IMR-90 (cell line): ENCODE data around the gene ATP10B. TPM values are rescaled to one million over a fixed set of nuclear protein-coding genes. Genes with fewer than 3 reads are reported as not detected.

Experiments used
- ATAC-seq: fragments of 200-7000 bp; cut with Tn5 transposase; 2 replicates; pipeline ENCODE4 v1.9.1; 2020; ENCODE audit warnings: low read depth, mild to moderate bottlenecking, moderate library complexity
- BruUV-seq: library from RNA; stranded (reverse); fragments of 400-500 nt; replicated peaks from 2 replicates; lab custom pipeline; 2021; lab: Mats Ljungman, UMichigan
- CTCF ChIA-PET: fragments of 300-600 bp; formaldehyde crosslinking; extraction: SDS; loops from one replicate; lab custom pipeline; 2021; ENCODE audit warnings: antibody characterized with exemption; lab: Yijun Ruan, JAX
- POLR2A ChIA-PET: fragments of 300-600 bp; sonication (Branson Sonifier 250); formaldehyde crosslinking; loops from one replicate; lab custom pipeline; 2022; ENCODE audit warnings: antibody characterized with exemption; ENCODE audit not compliant: unreplicated experiment; lab: Charles Lee
- DNase-seq: peaks from one replicate; pipeline ENCODE4 v3.0.0; 2013
- H2AFZ ChIP-seq: replicated peaks from 2 replicates; pipeline ENCODE3; 2013; ENCODE audit warnings: low read length, mild to moderate bottlenecking; ENCODE audit not compliant: poor library complexity
- H2AK5ac ChIP-seq: 2 replicates; pipeline ENCODE4 v1.6.1; 2013; ENCODE audit warnings: low read depth, low read length, inconsistent platforms
- H2AK9ac ChIP-seq: replicated peaks from 2 replicates; pipeline ENCODE3; 2013; ENCODE audit warnings: mild to moderate bottlenecking, low read depth, low read length, moderate library complexity; ENCODE audit not compliant: poor library complexity
- H2BK120ac ChIP-seq: 2 replicates; pipeline ENCODE4 v1.6.1; 2013; ENCODE audit warnings: low read depth, low read length, inconsistent platforms
- H2BK15ac ChIP-seq: 3 replicates; pipeline ENCODE4 v1.6.1; 2013; ENCODE audit warnings: low read depth, low read length, inconsistent platforms
- H2BK20ac ChIP-seq: 2 replicates; pipeline ENCODE4 v1.6.1; 2013; ENCODE audit warnings: low read depth, mild to moderate bottlenecking, inconsistent platforms, low read length, moderate library complexity
- H2BK5ac ChIP-seq: 2 replicates; pipeline ENCODE4 v1.6.1; 2013; ENCODE audit warnings: mild to moderate bottlenecking, low read depth, low read length, inconsistent platforms; ENCODE audit not compliant: poor library complexity, severe bottlenecking
- H3K14ac ChIP-seq: replicated peaks from 2 replicates; pipeline ENCODE4 v1.6.1; 2013; ENCODE audit warnings: low read depth, low read length, inconsistent platforms
- H3K18ac ChIP-seq: 2 replicates; pipeline ENCODE4 v1.6.1; 2013; ENCODE audit warnings: low read depth, low read length, control low read depth
- H3K23ac ChIP-seq: 2 replicates; pipeline ENCODE4 v1.6.1; 2013; ENCODE audit warnings: low read depth, low read length, inconsistent platforms
- H3K27ac ChIP-seq: 2 replicates; pipeline ENCODE4 v1.5.1; 2013; ENCODE audit warnings: mild to moderate bottlenecking, control low read depth, low read length; ENCODE audit not compliant: insufficient read depth
- H3K27me3 ChIP-seq: 2 replicates; pipeline ENCODE4 v1.6.1; 2013; ENCODE audit warnings: low read length; ENCODE audit not compliant: control insufficient read depth, insufficient read depth
- H3K36me3 ChIP-seq: 2 replicates; pipeline ENCODE4 v1.6.1; 2013; ENCODE audit warnings: low read length, mixed read lengths; ENCODE audit not compliant: control insufficient read depth, insufficient read depth
- H3K4ac ChIP-seq: 2 replicates; pipeline ENCODE4 v1.6.1; 2013; ENCODE audit warnings: low read depth, low read length, inconsistent platforms
- H3K4me1 ChIP-seq: 2 replicates; pipeline ENCODE4 v1.6.1; 2013; ENCODE audit warnings: low read length, mixed read lengths; ENCODE audit not compliant: control insufficient read depth, insufficient read depth
- H3K4me2 ChIP-seq: 2 replicates; pipeline ENCODE4 v1.6.1; 2013; ENCODE audit warnings: low read depth, mild to moderate bottlenecking, control low read depth, low read length, moderate library complexity
- H3K4me3 ChIP-seq: 2 replicates; pipeline ENCODE4 v1.5.1; 2013; ENCODE audit warnings: low read depth, mild to moderate bottlenecking, control low read depth, low read length, moderate library complexity; ENCODE audit not compliant: insufficient read depth
- H3K56ac ChIP-seq: 2 replicates; pipeline ENCODE4 v1.6.1; 2013; ENCODE audit warnings: low read length, inconsistent platforms; ENCODE audit not compliant: insufficient read depth; ENCODE audit errors: extremely low read depth
- H3K79me1 ChIP-seq, 2 experiments: 2 replicates each; pipeline ENCODE4 v1.6.1; 2013; ENCODE audit warnings: low read length in 2 of 2, inconsistent platforms in 1 of 2, low read depth in 1 of 2
- H3K9ac ChIP-seq: 2 replicates; pipeline ENCODE4 v1.6.1; 2013; ENCODE audit warnings: low read depth, low read length, control low read depth
- H3K9me1 ChIP-seq: 2 replicates; pipeline ENCODE4 v1.6.1; 2013; ENCODE audit warnings: low read length, inconsistent platforms; ENCODE audit not compliant: insufficient read depth
- H3K9me3 ChIP-seq: 2 replicates; pipeline ENCODE4 v1.6.1; 2013; ENCODE audit warnings: low read length; ENCODE audit not compliant: control insufficient read depth, insufficient read depth
- H4K20me1 ChIP-seq: 2 replicates; pipeline ENCODE4 v1.6.1; 2013; ENCODE audit warnings: low read length, inconsistent platforms; ENCODE audit not compliant: insufficient read depth
- H4K5ac ChIP-seq: 2 replicates; pipeline ENCODE4 v1.6.1; 2013; ENCODE audit warnings: mild to moderate bottlenecking, low read depth, low read length, control low read depth
- H4K8ac ChIP-seq, 2 experiments: 2 replicates each; pipeline ENCODE4 v1.6.1; 2013; ENCODE audit warnings: low read depth in 2 of 2, low read length in 2 of 2, control low read depth in 1 of 2, inconsistent platforms in 1 of 2
- H4K91ac ChIP-seq: 2 replicates; pipeline ENCODE4 v1.6.1; 2013; ENCODE audit warnings: low read depth, low read length, inconsistent platforms; ENCODE audit not compliant: insufficient read depth
- CTCF ChIP-seq: conservative IDR thresholded peaks from 2 replicates; pipeline ENCODE4 v1.5.1; 2012; ENCODE audit warnings: mild to moderate bottlenecking, low read depth, low read length, improper control_type of control experiment
- ELK1 ChIP-seq: fragments of 150-350 bp; IDR thresholded peaks from 2 replicates; pipeline ENCODE4 v1.6.1; 2016; ENCODE audit warnings: low read depth, mild to moderate bottlenecking, low read length, moderate library complexity, borderline replicate concordance
- FOS ChIP-seq: fragments of 150-350 bp; IDR thresholded peaks from 2 replicates; pipeline ENCODE4 v1.6.1; 2016; ENCODE audit warnings: low read depth, low read length
- POLR2A ChIP-seq: IDR thresholded peaks from 2 replicates; pipeline ENCODE4 v1.6.1; 2012; ENCODE audit warnings: mild to moderate bottlenecking, low read depth, low read length
- WGBS, 2 experiments: methylation state at CpG; one replicate each; pipeline versions ENCODE4 v1.1.5 to v1.1.7; 2013; ENCODE audit warnings: missing lambda C conversion rate in 2 of 2; ENCODE audit not compliant: insufficient read length in 1 of 2; ENCODE audit errors: extremely low coverage in 2 of 2; 5-methylcytosine and 5-hydroxymethylcytosine counted together
- dilution Hi-C: fragments of 300-500 bp; cut with HindIII; formaldehyde crosslinking; loops from one replicate; pipeline ENCODE4 v1.14.3; 2018; ENCODE audit warnings: low sequenced_read_pairs; ENCODE audit not compliant: unreplicated experiment
- in situ Hi-C: fragments of 300-500 bp; cut with MboI; formaldehyde crosslinking; loops from 3 replicates; pipeline ENCODE4 v1.14.3; 2019; ENCODE audit warnings: low sequenced_read_pairs, inconsistent platforms, mixed read lengths
- intact Hi-C: fragments of 100-400 bp; cut with micrococcal nuclease; formaldehyde crosslinking; loops from 2 replicates; pipeline ENCODE4 v1.10.0; 2022
- polyA plus RNA-seq, 3 experiments: library from polyadenylated mRNA; depleted of rRNA; stranded (reverse); fragments of >200 nt; gene quantifications; 2 replicates each; pipeline ENCODE4 v1.2.3, GENCODE V29; 2012; ENCODE audit warnings: low replicate concordance in 1 of 3
- total RNA-seq: library from RNA; depleted of rRNA; stranded (reverse); fragments of >200 nt; gene quantifications from 2 replicates; pipeline ENCODE4 v1.2.3, GENCODE V29; 2012

The ATP10B gene
- total and polyA plus RNA-seq, 2 of the 4 experiments (the other 2 are of a cell fraction): not detected

GRCh38 chr5:160547061-160547460 is 304.9 kb downstream of the ATP10B start:
- H3K9me3 ChIP-seq: no peaks in the 10 kb centered on the region
- no peaks in the 10 kb centered on the region for H4K20me1 ChIP-seq
- ChIA-PET POLR2A (no interaction called here), CTCF (no interaction called here)
- H2AK9ac ChIP-seq: no peak overlapping the region
- H4K91ac ChIP-seq: no peak overlapping the region
- no peak overlapping the region for H2AK5ac ChIP-seq
- H3K36me3 ChIP-seq: no peaks in the 10 kb centered on the region
- no peak overlapping the region for H3K18ac ChIP-seq
- no peak overlapping the region for H3K4ac ChIP-seq
- no peak for TF ChIP-seq CTCF
- TF ChIP-seq FOS: no peak
- TF ChIP-seq ELK1: no peak
- no peak for TF ChIP-seq POLR2A
- intact Hi-C loops: no loop called here
- H4K8ac ChIP-seq: no peak overlapping the region
- no peaks in the 10 kb centered on the region for H3K79me1 ChIP-seq
- H4K5ac ChIP-seq: no peak overlapping the region
- H3K56ac ChIP-seq: no peak overlapping the region
- DNase-seq (no peak), ATAC-seq (no peak)
- no peak overlapping the region for H2BK5ac ChIP-seq
- H3K4me3 ChIP-seq: no peak overlapping the region
- H2AFZ ChIP-seq: no peak overlapping the region
- H3K14ac ChIP-seq: no peak overlapping the region
- no peaks in the 10 kb centered on the region for H3K27me3 ChIP-seq
- H3K4me1 ChIP-seq: no peaks in the 10 kb centered on the region
- no TSS peak for BruUV-seq
- dilution Hi-C loops: no loop called here
- no peak overlapping the region for H2BK120ac ChIP-seq
- WGBS, 2 experiments: no CpG with 5 or more reads among the region's 2 CpGs
- no peaks in the 10 kb centered on the region for H3K9me1 ChIP-seq
- no peak overlapping the region for H3K4me2 ChIP-seq
- no peak overlapping the region for H3K9ac ChIP-seq
- H2BK15ac ChIP-seq: no peak overlapping the region
- H3K23ac ChIP-seq: no peak overlapping the region
- no peak overlapping the region for H3K27ac ChIP-seq
- H2BK20ac ChIP-seq: no peak overlapping the region
- in situ Hi-C loops: no loop called here
